Measurements from ENCODE around the gene C1orf21. TPM values are rescaled to one million over a fixed set of nuclear protein-coding genes. Genes with fewer than 3 reads are reported as not detected.

The C1orf21 gene
- total and polyA plus RNA-seq, 2 of the 4 experiments (the other 2 are of a cell fraction) = 6.4 to 9.9 TPM

- Histone ChIP-seq H2AFZ (replicated peaks; ENCODE audit: low read length, poor library complexity) (no peak overlapping the region), H3K4me1 (ENCODE audit: control insufficient read depth, insufficient read depth, low read length) (peaks cover 6% of the 10 kb centered on the region), H2BK20ac (ENCODE audit: low read depth, low read length) (no peak overlapping the region), H2BK120ac (ENCODE audit: low read depth, low read length) (no peak overlapping the region), H3K56ac (ENCODE audit: extremely low read depth, insufficient read depth, low read length) (no peak overlapping the region), H3K36me3 (ENCODE audit: control insufficient read depth, insufficient read depth, low read length) (no peaks in the 10 kb centered on the region), H4K20me1 (ENCODE audit: insufficient read depth, low read length) (peaks cover 3% of the 10 kb centered on the region; the same call in 1 of the 2 replicates), H3K4me3 (ENCODE audit: insufficient read depth, low read depth, low read length) (no peak overlapping the region), H3K4ac (ENCODE audit: low read depth, low read length) (no peak overlapping the region), H3K4me2 (ENCODE audit: low read depth, low read length) (no peak overlapping the region), H3K9me1 (ENCODE audit: insufficient read depth, low read length) (peaks cover 4% of the 10 kb centered on the region; the same call in 1 of the 2 replicates), H3K9ac (ENCODE audit: low read depth, low read length) (no peak overlapping the region), H3K23ac (ENCODE audit: low read depth, low read length) (no peak overlapping the region), H4K5ac (ENCODE audit: low read depth, low read length) (no peak overlapping the region), H3K14ac (replicated peaks; ENCODE audit: low read depth, low read length) (no peak overlapping the region), H3K27ac (ENCODE audit: insufficient read depth, low read length) (no peak overlapping the region), H3K18ac (ENCODE audit: low read depth, low read length) (no peak overlapping the region), H2AK5ac (ENCODE audit: low read depth, low read length) (no peak overlapping the region; the same call in 1 of the 2 replicates), H3K79me1 (ENCODE audit: low read depth in 1 of 2, low read length in 2 of 2) (peaks cover 8 to 12% of the 10 kb centered on the region in 2 experiments; a peak in 2 of 4 replicates), H4K91ac (ENCODE audit: insufficient read depth, low read depth, low read length) (no peak overlapping the region), H2BK15ac (ENCODE audit: low read depth, low read length) (no peak overlapping the region), H2BK5ac (ENCODE audit: low read depth, low read length, poor library complexity, severe bottlenecking) (no peak overlapping the region), H4K8ac (ENCODE audit: low read depth in 2 of 2, low read length in 2 of 2) (no peak overlapping the region), H2AK9ac (replicated peaks; ENCODE audit: low read depth, low read length, poor library complexity) (no peak overlapping the region), H3K9me3 (ENCODE audit: control insufficient read depth, insufficient read depth, low read length) (no peaks in the 10 kb centered on the region), H3K27me3 (ENCODE audit: control insufficient read depth, insufficient read depth, low read length) (no peaks in the 10 kb centered on the region)
- DNase-seq = no peak
- 82% methylated on average over 2 of the region's 4 CpGs; no CpG with 5 or more reads in 1 of the 2 experiments for WGBS, 2 experiments (ENCODE audit: extremely low coverage in 2 of 2, insufficient read length in 1 of 2)
- no TSS peak for BruUV-seq (replicated peaks)
- ChIA-PET POLR2A (ENCODE audit: unreplicated experiment) (no interaction called here), CTCF (interaction anchor here (0.5 to 1.0 kb wide), 2 partner anchors 95 to 557 kb away, joined by 3 read pairs; no protein-coding TSS in a partner anchor)
- intact Hi-C loops (cut with micrococcal nuclease) = no loop called here
- in situ Hi-C loops (cut with MboI; ENCODE audit: low sequenced_read_pairs) = no loop called here
- ATAC-seq (ENCODE audit: low read depth) = no peak
- TF ChIP-seq MAZ (IDR thresholded peaks at IDR 0.05; ENCODE audit: borderline replicate concordance, low read depth, low read length) (no peak), POLR2A (IDR thresholded peaks at IDR 0.05; ENCODE audit: low read depth, low read length) (no peak), FOS (IDR thresholded peaks at IDR 0.05; ENCODE audit: low read depth, low read length) (no peak), CHD1 (IDR thresholded peaks at IDR 0.05; ENCODE audit: low read depth, low read length) (no peak), NFE2L2 (IDR thresholded peaks at IDR 0.05; ENCODE audit: low read depth, low read length) (no peak), RFX5 (IDR thresholded peaks at IDR 0.05; ENCODE audit: low read depth, low read length) (no peak), RCOR1 (IDR thresholded peaks at IDR 0.05; ENCODE audit: insufficient replicate concordance, low read length) (no peak), SMC3 (IDR thresholded peaks at IDR 0.05; ENCODE audit: low read depth, low read length) (no peak), ELK1 (IDR thresholded peaks at IDR 0.05; ENCODE audit: borderline replicate concordance, low read depth, low read length) (no peak), MXI1 (IDR thresholded peaks at IDR 0.05; ENCODE audit: borderline replicate concordance, low read depth, low read length) (no peak), BHLHE40 (IDR thresholded peaks at IDR 0.05; ENCODE audit: low read depth, low read length) (no peak), RAD21 (IDR thresholded peaks at IDR 0.05; ENCODE audit: low read length) (no peak), MAFK (IDR thresholded peaks at IDR 0.05; ENCODE audit: low read depth, low read length) (no peak), CEBPB (IDR thresholded peaks at IDR 0.05; ENCODE audit: low read depth, low read length) (no peak)
- TF ChIP-seq, protein P1, sequence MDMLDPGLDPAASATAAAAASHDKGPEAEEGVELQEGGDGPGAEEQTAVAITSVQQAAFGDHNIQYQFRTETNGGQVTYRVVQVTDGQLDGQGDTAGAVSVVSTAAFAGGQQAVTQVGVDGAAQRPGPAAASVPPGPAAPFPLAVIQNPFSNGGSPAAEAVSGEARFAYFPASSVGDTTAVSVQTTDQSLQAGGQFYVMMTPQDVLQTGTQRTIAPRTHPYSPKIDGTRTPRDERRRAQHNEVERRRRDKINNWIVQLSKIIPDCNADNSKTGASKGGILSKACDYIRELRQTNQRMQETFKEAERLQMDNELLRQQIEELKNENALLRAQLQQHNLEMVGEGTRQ (IDR thresholded peaks at IDR 0.05; ENCODE audit: low read depth, low read length) = no peak
- TF ChIP-seq, protein P2, sequence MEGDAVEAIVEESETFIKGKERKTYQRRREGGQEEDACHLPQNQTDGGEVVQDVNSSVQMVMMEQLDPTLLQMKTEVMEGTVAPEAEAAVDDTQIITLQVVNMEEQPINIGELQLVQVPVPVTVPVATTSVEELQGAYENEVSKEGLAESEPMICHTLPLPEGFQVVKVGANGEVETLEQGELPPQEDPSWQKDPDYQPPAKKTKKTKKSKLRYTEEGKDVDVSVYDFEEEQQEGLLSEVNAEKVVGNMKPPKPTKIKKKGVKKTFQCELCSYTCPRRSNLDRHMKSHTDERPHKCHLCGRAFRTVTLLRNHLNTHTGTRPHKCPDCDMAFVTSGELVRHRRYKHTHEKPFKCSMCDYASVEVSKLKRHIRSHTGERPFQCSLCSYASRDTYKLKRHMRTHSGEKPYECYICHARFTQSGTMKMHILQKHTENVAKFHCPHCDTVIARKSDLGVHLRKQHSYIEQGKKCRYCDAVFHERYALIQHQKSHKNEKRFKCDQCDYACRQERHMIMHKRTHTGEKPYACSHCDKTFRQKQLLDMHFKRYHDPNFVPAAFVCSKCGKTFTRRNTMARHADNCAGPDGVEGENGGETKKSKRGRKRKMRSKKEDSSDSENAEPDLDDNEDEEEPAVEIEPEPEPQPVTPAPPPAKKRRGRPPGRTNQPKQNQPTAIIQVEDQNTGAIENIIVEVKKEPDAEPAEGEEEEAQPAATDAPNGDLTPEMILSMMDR (conservative IDR thresholded peaks at IDR 0.05; ENCODE audit: low read depth, low read length) = no peak
- dilution Hi-C loops (cut with HindIII; ENCODE audit: low sequenced_read_pairs, unreplicated experiment) = no loop called here
Observed at GRCh38 chr1:184418652-184419349, 32.0 kb downstream of the C1orf21 start.
